Erythroblast (primary cell): Measurements from ENCODE around the gene SERPINA9.
"Not testable (repeated sequence)": the region's sequence is repeated elsewhere in the genome, so short reads cannot be mapped to it uniquely, and the experiment has no call there.

Source experiments
- DNase-seq, 2 experiments: peaks; one replicate each; lab custom pipeline; 2025; lab: John Stamatoyannopoulos, UW
- GATA1 ChIP-seq: IDR thresholded peaks from 2 replicates; pipeline ENCODE4 v1.6.1; 2011; ENCODE audit warnings: low read depth, mild to moderate bottlenecking, control low read depth, low read length, moderate library complexity
- POLR2A ChIP-seq: IDR thresholded peaks from 2 replicates; pipeline ENCODE4 v1.6.1; 2011; ENCODE audit warnings: mild to moderate bottlenecking, low read length

Gene SERPINA9, protein sequence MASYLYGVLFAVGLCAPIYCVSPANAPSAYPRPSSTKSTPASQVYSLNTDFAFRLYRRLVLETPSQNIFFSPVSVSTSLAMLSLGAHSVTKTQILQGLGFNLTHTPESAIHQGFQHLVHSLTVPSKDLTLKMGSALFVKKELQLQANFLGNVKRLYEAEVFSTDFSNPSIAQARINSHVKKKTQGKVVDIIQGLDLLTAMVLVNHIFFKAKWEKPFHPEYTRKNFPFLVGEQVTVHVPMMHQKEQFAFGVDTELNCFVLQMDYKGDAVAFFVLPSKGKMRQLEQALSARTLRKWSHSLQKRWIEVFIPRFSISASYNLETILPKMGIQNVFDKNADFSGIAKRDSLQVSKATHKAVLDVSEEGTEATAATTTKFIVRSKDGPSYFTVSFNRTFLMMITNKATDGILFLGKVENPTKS

DNA sequence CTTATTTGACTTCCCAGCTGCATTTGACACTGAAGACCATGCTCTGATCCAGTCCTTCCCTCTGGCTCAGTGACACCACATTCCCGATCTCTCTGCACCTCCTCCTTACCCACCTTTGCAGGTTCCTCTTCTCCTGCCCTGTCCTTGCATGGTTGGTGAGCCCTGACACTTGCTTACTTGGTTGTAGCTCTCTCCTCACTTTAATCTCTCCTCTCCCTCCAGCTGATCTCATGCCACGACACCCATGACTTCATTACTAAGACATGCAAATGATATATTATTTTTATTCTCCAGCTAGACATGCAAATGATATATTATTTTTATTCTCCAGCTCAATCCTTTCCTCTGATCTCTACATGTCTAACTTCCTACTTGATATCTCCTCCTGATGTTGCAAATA lies at the start of gene SERPINA9:
Gene SERPINA9, minus strand, starts transcription at position 175 of the 400 bp plus-strand sequence. CDS start 6,357 bp downstream, outside the sequence.
- TF ChIP-seq GATA1, result no peak
- DNase-seq, result no peak

DNA sequence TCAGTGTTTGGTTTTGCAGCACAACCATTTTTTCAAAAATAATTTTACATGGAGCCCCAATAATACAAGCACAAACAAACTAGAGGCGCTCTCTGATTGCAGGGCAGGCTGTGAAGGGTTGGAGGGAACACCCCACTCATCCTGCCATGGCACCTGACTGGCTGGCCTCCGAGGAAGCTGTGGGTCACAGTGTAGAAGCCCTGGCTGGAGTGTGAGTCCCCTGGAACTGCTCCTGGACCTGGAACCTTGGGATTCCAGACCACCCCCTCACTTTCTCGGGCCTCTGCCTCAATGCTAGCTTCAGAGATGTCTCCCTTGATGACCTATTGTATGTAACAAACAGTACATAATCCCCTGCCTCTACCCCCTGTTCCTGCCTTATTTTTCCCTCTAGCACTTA lies 48.1 kb upstream of the SERPINA9 start:
- no peak for TF ChIP-seq GATA1
- no peak for TF ChIP-seq POLR2A
- no peak for DNase-seq

DNA sequence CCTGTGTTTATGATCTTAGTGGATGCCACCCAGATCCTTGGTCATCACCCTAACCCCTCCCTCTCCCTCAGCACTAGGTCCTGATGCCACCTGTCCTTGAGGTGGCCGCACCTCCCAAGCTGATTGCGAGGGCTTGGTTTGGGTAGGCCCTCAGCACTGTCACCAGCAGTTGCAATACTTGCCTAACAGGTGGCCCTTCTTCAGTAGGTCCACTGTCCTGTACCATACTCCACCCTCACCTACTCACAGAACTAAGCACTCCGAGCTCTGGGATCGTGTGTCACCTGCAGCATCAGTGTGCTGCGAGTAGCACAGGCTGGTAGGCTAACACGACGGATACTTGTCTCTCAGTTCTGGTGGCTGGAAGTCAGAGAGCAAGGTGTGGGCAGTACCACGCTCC lies 47.3 kb upstream of the SERPINA9 start:
- DNase-seq, result no peak
- TF ChIP-seq POLR2A, result no peak
- TF ChIP-seq GATA1, result no peak

DNA sequence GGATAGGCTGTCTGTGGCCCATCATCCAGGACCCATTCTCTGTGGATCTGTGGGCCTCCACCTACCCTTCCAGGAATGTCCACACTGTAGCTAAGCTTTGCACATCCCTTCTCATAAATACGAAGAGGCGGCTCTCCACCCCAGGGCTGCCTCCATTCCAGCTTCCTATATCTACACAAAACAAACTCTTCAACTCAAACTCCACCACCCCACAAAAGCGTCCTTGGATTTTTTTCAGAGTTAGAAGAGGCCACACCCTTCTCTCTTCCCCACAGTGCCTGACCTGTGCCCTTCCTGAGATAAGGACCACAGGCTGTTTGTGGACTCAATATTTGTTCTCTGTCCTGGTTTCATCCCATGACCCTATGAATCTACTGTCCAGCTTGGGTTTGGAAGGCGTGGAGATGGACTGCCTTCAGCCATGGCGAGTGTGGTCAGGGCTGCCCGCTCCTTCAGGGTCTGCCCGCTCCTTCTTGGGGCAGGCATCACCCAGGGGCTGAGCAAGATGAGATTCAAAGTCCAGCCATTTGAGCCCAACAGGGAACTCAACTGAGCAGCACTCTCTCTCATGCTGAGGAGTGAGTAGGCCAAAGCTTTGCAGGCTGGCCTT lies 46.2 kb upstream of the SERPINA9 start:
- TF ChIP-seq GATA1, result no peak
- no peak for TF ChIP-seq POLR2A
- DNase-seq, result no peak

DNA sequence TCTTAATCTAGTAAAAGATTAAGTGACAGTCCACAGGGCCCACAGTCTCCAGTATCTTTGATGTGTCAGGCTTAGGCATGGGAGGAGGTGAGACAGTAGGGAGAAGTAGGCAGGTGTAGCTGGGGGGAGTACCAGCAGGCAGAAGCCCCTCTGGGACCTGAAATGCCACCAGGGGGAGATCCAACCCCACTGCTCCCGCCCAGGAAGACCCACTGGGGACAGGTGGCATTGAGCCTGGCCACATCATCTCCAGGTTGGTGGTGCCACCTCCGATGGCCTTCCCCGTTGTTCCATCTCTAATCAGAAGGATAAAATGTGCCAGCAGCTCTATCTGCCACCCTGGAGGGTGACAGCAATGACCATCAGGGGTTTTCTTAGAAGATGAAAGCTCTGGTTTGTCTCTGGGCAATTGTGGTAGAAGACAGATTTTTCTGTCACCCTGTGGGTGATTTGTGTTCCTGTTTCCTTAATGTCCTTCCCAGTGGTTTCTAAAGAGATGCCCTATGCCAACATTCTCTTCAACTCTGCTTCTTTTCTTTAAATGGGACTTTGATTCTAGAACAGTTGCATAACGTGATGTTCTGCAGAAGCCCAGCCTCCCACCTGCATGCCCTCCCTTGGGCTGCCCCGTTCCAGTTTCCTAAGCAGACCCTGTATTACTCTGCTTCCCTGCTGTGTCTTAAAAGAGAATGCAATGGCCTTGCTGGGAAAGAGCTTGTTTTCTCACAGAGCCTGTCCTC lies 45.5 kb upstream of the SERPINA9 start:
- no peak for TF ChIP-seq POLR2A
- no peak for TF ChIP-seq GATA1
- no peak for DNase-seq

DNA sequence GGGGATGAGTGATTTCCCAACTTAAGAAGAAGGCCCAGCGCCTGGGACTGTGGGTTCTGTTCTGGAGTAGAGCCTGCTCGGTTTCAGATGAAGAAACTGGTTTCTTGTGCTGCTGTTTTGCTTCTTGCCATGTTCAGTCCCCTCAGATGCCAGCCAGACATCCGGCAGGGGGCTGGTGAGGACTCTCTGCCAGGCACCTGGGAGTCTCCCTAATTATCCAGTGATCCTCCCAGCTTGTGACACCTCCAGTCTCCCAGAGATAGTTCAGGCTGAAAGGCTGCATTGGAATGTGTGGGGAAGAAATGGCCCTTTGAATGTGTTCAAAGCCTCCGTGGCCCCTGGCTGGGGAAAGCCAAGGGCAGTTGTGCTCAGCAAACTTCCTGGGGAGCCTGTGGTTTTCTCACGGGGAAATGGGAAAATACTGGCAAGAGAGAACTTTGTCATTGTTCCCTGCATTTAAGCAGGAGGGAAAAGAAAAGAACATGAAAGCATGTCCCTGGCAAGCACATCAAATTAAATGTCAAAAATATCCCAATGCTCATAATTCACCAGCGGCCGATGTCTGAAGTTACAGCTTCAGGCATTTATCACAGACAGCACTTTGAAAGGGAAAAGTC lies 41.8 kb upstream of the SERPINA9 start:
- DNase-seq, result no peak
- no peak for TF ChIP-seq GATA1
- no peak for TF ChIP-seq POLR2A

DNA sequence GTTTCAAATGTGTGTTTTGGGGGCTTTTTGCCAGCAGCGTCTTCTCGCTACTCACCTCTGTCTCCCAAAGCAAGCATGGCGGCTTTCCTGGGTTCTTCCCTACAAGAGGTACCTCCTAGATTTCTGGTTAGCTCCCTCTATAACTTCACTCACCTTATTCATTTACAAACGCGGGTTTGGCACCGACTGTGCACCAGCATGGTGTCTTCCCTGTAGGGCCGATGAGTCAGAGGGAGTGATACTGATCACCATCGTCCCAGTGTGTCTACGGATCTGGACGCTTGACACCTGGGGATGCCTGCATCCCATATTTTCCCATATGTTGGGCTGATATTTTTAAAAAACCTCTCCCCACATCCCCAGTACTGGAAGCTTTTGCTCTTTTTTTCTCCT lies 41.2 kb upstream of the SERPINA9 start:
- no peak for DNase-seq

DNA sequence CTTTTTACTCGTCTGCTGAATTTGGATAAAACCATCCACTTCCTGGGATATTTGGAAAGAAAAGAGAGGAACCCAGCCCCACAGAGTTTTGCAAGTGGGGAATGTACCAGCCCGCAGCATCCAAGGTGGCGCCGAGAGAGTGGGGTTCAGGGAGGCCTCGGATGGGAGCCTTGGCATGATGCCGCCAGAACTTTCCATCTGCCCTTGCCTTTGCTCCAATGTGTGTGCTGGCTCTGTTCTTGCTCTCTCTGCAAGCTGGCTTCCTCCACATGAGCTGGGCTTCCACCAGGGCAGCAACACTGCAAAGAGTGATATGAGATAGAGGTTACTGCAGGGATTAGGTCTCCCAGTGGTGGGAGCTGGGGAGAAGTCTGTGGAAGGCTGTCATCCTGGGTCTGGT lies 39.9 kb upstream of the SERPINA9 start:
- no peak for DNase-seq
- TF ChIP-seq POLR2A (no peak), GATA1 (no peak)

More for the DNA sequence above, 41.2 kb upstream of the SERPINA9 start:
- TF ChIP-seq POLR2A (no peak), GATA1 (no peak)

DNA sequence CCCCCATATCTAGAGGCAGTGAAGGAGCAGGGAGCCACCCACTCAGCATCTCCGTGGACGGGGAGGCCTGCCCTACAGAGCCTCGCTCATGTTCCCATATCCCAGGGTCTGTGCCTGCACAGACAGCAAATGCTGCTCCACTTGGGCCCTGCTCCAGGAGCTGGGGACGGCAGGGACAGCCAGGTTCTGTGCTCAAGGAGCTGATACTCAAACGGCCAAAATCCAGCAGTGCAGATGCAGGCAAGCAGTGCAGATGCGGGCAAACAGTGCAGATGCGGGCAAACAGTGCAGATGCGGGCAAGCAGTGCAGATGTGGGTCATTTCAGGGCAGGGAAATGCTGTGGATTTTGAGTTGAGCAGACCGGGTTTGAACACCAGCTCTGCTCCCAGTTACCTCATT lies 39.4 kb upstream of the SERPINA9 start:
- DNase-seq, result no peak

DNA sequence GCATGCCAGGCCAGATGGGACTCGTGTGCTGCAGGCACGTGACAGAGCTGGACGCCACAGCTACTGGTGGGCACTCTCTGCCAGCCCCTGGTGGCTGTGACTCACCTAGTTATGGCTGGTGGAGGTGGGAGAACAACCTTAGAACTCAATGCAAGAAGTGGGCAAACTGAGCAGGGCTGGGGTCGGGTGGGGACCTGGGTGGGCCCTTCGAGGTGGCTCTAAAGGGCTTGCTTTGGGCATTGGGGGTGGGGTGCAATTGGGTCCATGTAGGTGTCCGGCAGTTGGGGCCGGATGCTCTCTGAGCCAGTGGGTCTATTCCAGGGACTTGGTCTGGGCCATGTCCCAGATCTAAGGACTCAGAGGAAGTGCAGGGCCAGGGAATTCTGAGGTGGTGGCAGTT lies 38.4 kb upstream of the SERPINA9 start:
- DNase-seq, result no peak
- TF ChIP-seq GATA1, result no peak
- no peak for TF ChIP-seq POLR2A

More for the DNA sequence above, 39.4 kb upstream of the SERPINA9 start:
- no peak for TF ChIP-seq GATA1
- no peak for TF ChIP-seq POLR2A

DNA sequence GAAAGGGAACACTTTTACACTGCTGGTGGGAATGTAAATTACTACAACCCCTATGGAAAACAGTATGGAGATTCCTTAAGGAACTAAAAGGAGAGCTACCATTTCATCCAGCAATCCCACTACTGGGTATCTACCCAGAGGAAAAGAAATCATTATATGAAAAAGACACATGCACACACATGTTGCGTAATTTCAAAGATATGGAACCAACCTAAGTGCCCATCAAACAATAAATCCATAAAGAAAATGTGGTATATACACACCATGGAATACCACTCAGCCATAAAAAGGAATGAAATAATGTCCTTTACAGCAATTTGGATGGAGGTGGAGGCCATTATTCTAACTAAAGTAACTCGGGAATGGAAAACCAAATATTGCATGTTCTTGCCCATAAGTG lies 34.5 kb upstream of the SERPINA9 start:
- DNase-seq, result not testable (repeated sequence)

DNA sequence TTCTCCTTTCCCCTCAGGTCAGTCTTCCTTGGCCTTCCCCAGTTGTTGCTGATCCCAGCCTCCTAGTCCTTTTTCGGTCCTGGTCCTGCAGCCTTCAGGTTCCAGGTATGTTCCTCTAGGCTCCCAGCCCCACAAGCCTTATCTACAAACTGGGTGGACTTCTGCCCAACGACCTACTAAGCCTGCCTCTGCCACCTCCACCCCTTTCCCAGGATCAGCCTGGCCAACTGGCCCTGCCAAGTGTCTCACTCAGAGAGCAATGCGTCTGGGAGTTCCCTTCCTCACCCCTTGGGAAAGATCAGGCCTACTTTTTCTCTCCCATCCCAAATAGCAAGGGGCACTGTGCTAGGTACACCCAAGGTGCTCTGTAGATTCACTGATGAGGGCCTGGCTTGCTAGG lies 33.4 kb upstream of the SERPINA9 start, which contains the start of gene SERPINA12:
Gene SERPINA12, minus strand, starts transcription at position 114 of the 400 bp plus-strand sequence. CDS start 11,072 bp downstream, outside the sequence.
- no peak for DNase-seq
- no peak for TF ChIP-seq GATA1
- no peak for TF ChIP-seq POLR2A

DNA sequence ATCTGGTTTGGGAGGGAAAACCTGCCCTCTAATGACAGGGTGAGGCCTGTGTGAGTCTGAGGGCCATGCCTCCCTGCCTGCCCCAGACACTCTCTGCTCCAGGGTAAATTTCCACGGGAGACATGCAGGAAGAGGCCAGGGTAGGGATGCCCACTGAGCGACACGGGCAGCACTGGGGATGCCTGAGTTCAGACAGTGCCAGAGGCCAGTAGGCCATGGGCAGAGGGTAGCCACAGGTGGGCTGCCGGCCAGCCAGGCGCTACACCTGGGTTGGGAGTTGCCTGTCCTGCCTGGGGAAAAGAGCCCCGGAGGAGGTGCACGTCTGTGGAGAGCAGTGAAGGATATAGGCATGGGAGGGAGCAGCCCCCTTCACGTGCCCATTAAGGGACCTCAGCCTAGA lies 29.6 kb upstream of the SERPINA9 start:
- TF ChIP-seq POLR2A (no peak), GATA1 (no peak)
- no peak for DNase-seq

DNA sequence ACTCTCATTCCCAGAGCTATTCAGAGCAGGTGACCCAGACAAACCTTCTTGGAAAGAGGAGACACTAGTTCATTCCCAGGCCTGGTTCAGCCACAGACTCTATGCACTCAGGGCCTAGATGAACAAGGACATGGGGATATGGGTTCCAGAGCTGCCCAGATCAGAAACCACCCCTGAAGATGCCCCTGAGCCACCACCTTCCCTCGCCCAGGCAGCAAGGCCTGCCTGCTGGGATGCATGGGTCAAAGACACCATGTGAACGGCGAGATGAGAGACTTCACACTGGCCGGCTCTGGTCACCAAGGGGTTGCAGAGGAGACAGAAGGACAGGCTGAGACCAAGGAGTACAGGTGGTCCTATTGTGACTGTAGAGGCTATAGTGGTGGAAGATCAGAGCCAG lies 29.2 kb upstream of the SERPINA9 start:
- DNase-seq, result no peak
- TF ChIP-seq POLR2A (no peak), GATA1 (no peak)
